Stimulated activated CD8-positive, alpha-beta memory T cell treated with anti-CD3 and anti-CD28 coated beads, Interleukin-15, amount 100 ng/mL, for 4 hours (primary cell): ENCODE data around the gene ALOX5.
A peak's percentile ranks its signal among the peaks of the same experiment; 100 is the strongest.

Experiments used
- DNase-seq, 2 donors: peaks; one replicate each; pipeline ENCODE4 v3.0.0-alpha.2; 2020; ENCODE audit warnings: low read depth in 2 of 2

The ALOX5 gene

DNA sequence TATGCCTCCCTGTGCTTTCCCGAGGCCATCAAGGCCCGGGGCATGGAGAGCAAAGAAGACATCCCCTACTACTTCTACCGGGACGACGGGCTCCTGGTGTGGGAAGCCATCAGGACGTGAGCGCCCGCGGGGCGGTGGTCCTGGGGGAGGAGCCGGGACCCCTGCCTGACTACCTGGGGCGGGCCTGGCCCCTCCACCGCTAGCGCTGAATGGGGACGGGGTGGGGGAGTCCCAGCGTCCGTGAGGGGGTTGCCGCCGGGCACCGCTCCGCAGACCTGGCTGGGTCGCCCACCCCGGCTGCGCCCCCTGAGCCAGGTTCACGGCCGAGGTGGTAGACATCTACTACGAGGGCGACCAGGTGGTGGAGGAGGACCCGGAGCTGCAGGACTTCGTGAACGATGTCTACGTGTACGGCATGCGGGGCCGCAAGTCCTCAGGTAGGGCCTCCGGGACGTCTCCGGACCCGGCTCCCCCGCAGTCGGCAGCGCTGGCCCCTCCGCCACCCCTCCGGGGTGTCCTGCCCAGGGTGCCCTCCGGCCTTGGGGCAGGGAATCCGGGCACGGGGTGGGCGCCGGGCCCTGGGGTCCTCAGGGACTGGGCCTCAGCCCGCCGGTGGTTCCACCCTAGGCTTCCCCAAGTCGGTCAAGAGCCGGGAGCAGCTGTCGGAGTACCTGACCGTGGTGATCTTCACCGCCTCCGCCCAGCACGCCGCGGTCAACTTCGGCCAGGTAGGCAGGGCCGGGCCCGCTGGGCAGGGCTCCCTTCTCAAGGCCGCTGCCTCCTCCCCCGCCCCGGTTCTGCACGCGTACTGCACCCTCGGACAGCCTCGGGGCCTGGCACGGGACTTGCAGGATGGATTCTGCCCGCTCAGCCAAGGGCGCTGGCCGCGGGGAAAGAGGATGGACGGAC, 69.3 kb downstream of the ALOX5 start:
- no peak for DNase-seq

DNA sequence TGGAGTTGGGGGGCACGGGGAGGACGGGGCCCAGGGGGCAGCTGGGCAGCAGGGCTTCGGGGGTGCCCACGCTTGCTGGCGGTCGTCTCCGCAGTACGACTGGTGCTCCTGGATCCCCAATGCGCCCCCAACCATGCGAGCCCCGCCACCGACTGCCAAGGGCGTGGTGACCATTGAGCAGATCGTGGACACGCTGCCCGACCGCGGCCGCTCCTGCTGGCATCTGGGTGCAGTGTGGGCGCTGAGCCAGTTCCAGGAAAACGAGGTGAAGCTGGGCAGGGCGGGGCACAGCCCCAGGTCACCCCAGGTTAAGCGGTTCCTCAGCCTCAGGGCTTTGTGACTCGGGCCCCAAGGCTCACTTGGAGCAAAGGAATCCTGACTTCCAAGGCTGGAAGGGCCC, 70.0 kb downstream of the ALOX5 start:
- DNase-seq = no peak

DNA sequence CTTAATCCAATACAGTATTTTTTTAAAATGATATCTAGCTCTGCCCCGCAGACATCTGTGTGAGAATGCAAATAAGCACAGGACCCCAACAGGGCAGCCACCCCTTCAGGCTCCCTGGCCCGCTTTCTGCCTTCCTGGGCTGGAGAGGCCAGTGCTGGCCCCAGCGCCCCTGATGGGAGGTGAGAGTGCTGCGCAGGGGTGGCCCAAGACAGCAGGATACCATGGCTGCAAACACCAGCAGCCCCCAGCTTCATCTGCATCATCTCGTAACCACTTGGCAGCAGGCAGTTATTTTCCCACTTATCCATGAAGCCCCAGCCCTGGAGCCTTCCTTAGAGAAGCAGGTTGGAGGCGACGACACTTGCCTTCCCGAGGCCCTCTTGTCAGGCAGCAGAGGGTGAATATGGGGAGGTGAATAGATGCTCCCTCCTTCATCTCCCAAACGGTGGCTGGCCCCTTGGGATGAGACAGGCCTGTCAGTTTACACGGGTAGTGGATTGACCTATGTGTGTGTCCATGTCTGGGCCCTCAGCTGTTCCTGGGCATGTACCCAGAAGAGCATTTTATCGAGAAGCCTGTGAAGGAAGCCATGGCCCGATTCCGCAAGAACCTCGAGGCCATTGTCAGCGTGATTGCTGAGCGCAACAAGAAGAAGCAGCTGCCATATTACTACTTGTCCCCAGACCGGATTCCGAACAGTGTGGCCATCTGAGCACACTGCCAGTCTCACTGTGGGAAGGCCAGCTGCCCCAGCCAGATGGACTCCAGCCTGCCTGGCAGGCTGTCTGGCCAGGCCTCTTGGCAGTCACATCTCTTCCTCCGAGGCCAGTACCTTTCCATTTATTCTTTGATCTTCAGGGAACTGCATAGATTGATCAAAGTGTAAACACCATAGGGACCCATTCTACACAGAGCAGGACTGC, 71.2 kb downstream of the ALOX5 start:
- no peak for DNase-seq

DNA sequence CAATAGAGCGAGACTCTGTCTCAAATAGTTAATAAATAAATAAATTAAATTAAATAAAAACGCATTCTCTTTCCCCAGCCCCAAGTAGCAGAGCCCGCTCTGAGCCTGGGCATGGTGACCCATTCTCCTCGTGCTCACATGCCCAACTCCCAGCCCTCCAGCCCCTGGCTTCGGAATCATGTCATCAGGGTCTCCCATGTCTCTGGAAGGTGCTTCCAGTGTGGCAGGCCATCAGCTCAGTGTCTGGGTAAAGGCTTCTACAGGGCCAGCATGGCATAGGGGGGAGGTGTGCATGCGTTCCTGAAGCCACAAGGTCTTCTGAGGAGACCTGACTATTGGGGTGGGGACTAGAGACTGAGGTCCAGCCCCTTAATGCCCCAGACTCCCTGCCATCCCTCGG, 72.8 kb downstream of the ALOX5 start:
- no peak for DNase-seq

DNA sequence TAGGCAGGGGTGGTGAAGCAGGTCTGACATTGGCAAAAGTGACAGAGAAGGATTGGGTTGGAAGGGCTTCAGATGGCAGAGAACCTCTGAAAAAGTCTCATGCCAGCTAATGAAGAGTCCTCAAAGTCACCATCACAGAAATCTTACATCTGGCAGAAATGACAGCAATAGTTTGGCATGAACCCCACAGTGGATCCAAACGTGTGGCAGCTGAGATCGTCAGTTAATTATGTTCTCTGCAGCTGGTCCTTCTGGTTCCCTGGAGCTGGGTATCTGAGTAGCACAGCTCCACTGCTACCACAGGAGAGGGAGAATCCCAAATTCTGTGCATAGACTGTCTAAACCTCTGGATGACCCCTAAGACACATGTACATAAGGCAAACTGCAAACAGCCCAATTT, 73.4 kb downstream of the ALOX5 start:
- DNase-seq = no peak

DNA sequence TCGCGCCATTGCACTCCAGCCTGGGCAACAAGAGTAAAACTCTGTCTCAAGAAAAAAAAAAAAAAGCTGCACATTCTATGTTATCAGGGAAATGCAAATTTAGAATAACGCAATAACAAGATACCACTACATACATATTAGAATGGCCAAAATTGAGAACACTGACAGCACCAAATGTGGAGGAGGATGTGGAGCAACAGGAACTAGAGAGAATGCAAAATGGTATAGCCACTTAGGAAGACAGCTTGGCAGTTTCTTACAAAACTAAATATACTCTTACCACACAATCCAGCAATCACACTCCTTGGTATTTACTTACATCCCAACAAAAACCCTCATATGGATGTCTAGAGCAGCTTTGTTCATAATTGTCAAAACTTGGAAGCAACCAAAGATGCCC, 76.8 kb downstream of the ALOX5 start:
- DNase-seq = no peak

DNA sequence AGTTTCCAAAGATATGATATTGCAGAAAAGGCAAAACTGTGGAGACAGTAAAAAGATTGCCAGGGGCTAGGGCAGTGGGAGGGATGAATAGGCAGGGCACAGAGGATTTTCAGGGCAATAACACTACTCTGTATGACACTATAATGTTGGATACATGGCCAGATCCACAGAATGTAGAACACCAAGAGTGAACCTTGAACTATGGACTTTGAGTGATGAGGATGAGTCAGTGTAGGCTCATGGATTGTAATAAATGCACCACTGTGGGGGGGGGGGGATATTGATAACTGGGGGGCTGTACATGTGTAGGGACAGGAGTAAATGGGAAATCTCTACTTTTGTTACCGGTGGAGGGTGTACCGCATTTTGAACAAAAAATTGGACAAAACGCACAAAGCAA, 77.4 kb downstream of the ALOX5 start:
- no peak for DNase-seq

DNA sequence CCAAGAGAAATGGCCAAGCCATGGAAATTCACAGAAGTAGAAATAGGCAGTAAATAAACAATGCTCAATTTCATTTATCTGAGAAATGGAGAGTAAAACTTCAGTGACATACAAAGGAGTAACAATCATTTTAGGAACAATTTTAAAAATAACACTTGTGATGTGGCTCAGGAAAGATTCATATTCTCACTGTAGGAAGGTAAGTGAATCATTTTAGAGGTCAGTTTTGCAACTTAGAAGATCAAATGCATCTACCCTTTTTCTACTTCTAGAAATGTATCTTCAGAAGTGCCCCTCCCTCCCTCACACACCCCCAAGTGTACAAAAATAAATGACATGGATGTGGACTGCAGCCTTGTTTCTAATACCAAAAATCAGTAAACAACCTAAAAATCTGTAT, 78.3 kb downstream of the ALOX5 start:
- no peak for DNase-seq

DNA sequence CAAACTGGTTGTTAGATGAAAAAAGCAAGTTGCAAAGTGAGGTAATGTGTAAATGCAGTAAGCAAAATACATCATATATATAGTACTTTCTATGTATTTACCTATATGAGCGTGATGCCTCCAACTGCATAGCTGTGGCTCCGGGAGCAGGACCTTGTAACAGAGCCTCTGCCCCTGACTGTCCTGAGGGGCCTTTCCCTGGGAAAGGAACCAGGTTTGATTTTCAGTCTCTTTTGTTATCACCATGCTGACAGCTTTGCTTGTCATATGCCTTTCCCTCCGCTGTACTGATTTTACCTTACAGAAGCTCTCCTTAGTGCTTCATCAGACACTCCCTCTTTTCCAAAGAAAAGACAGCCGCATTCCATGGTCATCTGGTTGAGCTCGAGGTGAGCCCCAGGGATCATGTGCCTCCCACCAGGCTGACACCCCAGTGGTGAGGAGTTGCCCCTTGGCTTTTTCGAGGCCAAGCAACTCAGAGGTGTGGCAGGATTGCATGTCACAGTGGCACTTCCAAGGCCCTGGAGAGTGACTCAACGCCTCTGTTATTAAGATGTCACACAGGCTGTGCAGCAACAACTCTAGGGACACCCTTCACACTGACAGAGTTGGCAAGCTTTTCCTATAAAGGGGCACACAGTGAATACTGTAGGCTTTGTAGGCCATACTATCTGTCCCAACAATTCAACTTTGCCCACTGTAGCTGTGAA, 78.9 kb downstream of the ALOX5 start:
- no peak for DNase-seq

DNA sequence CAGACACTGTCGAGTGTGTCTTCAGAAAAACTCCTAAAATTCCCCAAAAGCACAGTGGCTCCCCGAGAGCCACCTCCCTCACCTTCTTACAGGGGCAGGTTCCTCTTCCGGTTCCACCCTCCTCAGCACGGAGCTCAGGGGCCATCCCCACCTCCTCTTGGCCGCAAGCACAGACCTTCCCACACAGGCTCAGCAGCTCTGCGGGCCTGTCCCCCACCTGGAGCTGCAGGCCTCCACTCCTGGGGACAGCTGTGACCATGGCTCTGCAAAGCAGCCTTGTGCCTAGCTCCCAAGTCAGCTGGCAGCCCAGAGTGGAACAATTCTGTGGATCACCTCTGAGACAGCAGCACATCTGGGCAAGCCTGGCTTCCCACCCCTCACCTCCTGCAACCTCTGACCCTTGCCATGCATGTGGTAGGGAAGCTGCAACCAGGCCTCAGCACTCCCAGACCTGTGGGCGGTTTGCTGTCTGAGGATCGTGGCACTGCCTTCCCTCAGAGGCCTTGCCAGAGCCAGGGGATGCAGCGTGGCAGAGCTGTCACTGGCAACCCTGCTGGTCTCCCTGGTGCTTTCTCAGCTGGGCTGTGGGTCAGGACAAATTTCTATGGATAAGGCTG, 79.7 kb downstream of the ALOX5 start:
- DNase-seq = no peak

DNA sequence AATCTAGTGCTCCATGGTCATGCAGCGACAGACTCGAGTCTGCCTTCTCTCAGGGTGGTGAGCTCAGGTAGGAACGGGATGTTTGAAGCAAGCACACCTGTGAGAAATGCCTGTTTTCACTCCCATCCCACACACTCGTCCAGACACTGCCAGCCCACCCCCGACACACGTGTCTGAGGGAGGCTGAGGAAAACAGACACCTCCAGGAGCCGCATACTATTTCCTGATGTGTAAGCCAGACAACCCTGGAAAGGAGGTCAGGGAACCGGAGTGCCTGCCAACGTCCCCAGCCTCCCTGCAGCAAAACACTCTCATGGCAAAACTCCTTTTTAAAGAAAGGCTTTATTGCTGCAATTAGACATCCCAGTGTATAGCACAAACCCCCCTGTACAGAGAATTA, 80.2 kb downstream of the ALOX5 start:
- no peak for DNase-seq

DNA sequence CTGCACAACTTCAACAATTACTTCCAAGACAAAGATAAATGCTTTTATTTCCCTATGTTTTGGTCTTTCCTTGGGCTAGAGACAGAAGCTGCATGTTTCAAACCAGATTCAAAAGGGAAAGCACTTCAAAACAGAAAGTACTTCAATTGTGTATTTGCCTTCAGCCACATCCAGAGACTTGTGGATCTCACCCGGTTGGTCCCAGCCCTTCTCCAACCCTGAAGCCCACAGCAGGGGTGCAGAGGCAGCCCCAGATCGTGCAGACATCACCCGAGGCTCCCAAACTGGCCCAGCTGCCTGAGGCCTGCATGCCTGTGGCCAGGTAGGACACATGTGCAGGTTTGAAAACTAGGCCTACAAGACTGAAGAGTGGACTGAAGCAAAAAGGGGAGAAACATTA, 80.8 kb downstream of the ALOX5 start:
- DNase-seq = no peak

DNA sequence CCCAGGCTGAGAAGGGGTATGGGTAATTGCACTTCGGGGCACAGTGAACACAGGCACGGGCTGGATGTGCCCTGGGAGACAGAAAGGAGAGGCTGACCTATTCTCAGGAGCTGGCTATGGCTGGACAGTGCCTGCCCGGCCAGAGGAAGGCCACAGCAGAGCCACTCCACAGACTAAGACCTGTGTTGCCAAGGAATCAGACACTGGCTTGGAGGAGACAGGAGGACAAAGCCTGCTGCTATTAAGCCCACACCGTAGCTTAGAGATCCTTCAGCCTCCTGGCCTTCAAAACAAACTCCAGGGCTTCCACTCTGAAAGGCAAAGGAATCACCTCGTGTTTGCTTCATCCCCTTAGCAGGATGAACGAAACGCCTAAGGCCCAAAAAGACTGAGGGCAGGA, 82.2 kb downstream of the ALOX5 start:
- no peak for DNase-seq

DNA sequence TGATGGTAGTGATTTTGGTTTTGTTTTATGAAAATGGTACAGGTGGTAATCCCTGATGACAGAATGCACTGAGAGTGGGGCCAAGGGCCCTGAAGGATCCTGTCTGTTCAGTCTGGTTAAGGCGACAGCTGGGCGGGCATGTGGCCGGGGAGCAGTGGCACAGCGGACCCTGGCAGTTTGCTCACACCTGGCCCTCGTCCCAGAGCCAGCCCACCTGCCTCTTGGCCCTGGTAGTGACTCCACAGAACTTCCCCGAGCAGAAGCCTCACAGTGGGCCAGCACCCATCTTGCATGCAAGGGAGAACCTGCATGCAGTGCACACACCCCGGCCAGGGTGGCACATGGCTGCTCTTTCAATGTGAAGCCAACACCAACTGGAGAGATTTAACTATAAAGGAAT, 82.8 kb downstream of the ALOX5 start:
- DNase-seq = no peak

DNA sequence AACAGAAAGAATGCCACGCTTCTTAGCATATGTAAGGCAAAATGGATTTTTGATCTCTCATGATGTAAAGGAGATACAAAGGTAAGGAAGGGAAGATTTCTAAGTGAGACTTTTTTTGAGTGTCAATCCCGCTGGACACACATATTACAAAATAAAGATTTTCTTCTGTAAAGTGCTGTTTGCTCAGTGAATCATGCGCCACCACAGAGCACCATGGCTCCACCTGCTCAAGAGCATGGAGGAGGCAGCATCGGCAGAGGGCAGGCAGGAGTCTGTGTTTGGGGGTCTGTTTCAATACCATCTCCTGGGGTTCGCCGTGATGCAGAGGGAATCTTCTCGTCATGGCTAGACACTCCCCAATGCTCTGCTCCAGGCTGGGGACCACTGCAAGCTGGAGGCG, 83.5 kb downstream of the ALOX5 start:
- DNase-seq = no peak

DNA sequence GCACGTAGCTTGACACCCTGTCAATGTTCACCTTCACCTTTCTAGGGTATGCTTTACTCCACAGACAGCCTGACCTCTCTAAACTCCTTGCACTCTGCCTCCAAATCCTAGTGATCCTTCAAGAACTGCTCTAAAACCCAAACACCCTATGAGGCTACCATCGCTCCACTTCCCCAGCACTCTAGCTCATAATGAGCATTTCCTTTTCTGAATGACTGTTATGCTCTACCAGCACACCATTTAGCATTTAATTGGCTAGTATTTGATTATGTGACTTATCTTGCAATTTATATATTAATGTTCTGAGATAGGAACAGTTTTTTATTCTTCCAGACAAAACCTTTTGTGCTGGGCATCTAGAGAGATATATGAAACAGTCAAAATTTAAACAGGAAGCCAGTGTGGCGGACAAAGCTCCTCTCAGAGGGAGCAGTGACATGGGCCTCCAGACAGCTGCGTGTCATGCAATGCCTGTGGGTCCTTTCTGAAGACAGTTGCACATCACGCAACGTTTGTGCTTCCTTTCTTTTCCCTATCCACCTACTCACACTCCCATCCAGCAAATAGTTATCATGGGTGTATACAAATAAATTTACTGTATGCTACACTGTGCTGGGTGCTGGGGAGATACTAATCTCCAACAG, 86.3 kb downstream of the ALOX5 start:
- DNase-seq = no peak

DNA sequence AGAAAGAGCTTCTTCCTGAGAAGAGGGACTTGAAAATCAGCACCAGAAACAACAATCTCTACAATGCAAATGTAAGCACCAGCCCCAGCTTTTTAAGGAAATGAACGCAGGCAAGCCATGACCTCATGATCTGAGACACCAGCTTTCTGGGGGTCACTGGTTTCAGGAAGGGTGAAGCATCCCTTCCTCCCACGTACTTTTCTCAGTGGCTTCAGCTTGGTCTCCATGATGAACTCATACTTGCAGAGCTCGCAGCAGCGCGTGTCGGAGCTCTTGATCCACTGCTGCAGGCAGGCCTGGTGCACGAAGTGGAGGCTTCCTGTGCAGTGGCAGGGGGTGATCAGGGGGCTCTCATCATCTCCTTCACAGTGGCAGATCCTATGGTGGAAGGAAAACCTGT, 87.0 kb downstream of the ALOX5 start:
- DNase-seq = no peak

DNA sequence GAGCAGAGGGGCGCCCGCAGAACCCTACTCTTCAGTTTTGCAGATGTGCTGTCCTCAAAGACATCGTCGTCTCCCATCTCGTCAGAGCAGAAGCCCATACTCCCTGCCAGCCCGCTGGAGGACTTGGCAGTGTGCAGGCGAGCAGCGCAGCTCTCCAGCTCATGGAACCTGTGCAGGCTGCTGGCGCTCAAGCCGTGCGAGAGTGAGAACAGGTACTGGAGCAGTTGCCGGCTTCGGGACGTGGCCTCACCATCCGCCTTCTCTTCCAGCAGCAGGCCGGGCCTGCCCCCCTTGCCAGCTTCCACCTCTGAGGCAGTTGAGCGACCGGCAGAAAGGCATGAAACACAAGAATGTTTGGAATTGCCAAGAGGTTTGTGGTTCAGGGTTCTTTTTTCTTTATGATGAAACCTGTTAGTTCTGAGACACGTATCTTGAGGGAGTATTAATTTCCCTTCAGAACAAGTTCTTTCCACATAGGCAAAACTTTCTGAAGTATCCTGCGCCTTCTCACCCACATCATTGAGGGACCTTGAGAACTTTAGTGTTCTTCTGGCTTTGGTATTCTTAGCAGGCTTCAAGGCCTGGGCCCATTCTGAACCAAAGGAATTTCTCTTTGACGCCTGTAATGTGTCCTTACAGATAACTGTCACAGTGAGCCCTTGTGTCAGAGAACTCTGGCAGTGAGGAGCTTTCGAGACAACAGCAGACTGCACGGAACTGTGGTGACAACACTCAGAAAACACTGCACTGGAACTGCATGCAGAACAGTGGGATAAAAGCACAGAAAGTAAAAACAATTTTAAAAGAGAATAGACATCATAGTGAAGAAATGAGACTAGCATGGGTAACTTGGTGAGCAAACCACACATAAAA, 89.5 kb downstream of the ALOX5 start:
- no peak for DNase-seq

DNA sequence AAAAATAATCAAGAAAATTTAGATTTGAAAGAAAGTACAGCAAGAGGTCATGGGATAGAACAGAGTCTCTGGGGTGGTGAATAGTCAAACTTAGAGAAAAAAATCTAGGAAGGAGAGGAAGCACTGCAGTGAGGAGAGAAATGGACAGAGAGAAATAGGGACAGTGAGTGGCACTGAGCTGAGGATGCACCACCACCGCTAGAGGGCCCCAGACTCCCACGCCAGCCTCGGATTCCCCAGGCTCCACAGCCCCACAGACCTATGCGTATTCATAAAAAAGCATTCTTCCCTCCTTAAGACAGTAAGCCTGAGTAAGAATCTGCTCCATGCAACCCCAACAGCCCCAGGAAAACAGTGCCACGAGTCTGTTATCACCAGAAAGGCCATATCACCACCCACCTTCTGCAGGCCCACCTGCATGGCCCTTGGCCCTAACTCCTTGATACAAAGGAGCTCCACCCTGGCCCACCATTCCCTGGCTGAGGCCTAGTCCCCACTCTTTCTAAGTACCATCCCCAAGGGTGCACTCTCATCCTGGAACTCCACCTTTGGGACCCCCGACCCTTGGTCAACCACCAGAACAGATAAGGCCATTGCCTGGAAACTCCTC, 91.0 kb downstream of the ALOX5 start:
- DNase-seq = peak; percentile 32 to 34

DNA sequence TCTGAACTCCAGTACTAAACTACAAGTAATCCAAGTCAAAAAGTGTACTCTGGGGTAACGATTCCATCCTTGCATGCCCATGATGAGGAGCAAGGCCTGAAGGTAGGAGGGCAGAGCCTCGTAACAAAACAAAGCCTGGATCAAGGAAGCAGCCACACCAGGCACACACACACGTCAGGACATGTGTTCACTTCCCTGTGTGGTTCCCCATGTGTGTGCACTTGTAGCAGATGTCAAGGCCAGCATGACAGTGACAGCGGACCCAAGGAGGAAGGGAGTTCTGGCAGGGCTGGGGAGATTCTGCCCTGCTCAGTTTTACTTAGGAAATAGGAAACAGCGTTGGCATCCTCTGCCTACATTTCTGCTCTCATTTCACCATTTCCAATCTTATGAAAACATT, 92.8 kb downstream of the ALOX5 start:
- DNase-seq = no peak
